Astrocyte of the cerebellum (primary cell): ENCODE measurements around the gene NCOA1.

Experiments used
- DNase-seq: peaks from one replicate; pipeline ENCODE4 v3.0.0-alpha.2; 2011; ENCODE audit warnings: low read depth
- H3K4me3 ChIP-seq: 2 replicates; pipeline ENCODE4 v1.5.1; 2011; ENCODE audit warnings: mild to moderate bottlenecking, low read depth, low read length, moderate library complexity
- in situ Hi-C: cut with HindIII; loops from 2 replicates; pipeline ENCODE4 v1.10.0; 2017; ENCODE audit warnings: low sequenced_read_pairs
- TF ChIP-seq, protein P1 (sequence below): IDR thresholded peaks from 2 replicates; pipeline ENCODE4 v1.5.1; 2012; ENCODE audit warnings: low read length, low read depth, moderate library complexity, mild to moderate bottlenecking; ENCODE audit errors: missing control alignments

The NCOA1 gene

DNA sequence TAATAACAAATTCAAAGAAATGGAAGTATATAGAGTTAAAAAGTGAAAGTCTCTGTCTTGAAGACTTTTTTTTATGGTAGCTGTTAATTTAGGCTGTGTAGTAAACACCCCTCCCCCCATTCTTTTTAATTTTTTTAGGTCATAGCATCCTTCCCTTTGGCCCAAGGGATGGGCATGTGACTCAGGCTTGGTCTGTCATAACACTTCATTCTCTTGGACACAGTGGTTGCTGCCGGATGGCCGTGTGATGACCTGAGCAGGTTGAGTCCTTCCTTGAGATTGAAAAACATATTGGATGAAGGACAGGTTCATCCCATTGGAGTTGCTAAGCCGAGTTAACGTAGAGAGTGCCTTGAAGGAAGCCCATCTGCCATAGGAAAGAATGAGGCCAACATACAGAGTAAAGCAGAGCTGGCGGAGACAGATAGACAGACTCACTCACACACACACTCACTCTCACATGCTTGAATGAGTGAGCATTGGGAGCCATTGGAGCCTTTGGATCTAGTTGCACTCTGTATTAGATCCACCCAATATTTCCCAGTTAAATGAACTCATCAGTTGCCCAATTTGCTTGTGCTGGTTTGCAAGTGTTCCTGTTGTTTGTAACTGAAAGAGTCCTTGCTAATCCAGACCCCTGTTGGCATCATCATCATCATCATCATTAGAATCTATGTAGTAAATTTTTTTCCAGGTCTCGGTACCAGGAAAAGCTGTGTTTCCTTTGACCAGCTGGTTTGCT is 14.7 kb downstream of the NCOA1 start:
- no peak for DNase-seq
- TF ChIP-seq, protein P1, sequence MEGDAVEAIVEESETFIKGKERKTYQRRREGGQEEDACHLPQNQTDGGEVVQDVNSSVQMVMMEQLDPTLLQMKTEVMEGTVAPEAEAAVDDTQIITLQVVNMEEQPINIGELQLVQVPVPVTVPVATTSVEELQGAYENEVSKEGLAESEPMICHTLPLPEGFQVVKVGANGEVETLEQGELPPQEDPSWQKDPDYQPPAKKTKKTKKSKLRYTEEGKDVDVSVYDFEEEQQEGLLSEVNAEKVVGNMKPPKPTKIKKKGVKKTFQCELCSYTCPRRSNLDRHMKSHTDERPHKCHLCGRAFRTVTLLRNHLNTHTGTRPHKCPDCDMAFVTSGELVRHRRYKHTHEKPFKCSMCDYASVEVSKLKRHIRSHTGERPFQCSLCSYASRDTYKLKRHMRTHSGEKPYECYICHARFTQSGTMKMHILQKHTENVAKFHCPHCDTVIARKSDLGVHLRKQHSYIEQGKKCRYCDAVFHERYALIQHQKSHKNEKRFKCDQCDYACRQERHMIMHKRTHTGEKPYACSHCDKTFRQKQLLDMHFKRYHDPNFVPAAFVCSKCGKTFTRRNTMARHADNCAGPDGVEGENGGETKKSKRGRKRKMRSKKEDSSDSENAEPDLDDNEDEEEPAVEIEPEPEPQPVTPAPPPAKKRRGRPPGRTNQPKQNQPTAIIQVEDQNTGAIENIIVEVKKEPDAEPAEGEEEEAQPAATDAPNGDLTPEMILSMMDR: no peak
- in situ Hi-C loops: loop anchor here (5.0 kb wide), 1 partner anchor 48 kb away; no protein-coding TSS in a partner anchor
- H3K4me3 ChIP-seq: no peak overlapping the region

DNA sequence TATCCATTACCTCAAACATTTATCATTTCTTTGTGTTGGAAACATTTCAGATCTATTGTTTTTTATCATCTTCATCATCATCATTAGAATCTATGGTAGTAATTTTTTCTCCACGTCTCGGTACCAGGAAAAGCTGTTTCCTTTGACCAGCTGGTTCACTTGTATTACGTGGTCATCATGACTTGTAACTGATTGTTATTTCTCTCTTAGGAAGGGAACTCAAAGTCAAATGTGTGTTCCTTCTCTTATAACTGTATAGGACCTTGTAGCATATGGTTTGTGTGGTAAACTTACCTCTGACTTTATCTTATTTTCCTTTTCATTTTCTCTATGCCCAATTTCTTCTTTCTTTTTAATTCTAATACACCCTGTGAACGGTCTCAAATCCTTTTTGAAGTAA is 16.5 kb downstream of the NCOA1 start:
- TF ChIP-seq, protein P1: no peak
- no peak for DNase-seq

DNA sequence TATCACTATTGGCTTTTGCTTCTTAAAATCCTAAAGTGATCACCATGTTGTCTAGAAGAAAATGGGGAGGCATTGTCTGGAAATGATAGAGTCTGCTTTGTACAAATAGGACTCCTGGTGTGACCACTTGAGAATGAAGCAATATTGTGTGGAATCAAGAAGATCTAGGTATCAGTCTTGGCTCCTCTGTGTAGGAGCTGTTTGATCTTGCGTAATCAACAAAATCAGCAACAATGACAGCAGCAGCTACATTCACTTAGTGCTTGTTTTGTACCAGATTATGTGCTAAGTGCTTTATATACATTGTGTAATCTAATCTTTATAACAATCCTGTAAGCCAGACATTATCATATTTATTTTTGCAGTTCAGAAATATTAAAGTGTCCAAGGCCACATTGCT is 17.8 kb downstream of the NCOA1 start:
- DNase-seq: no peak
- TF ChIP-seq, protein P1: no peak
- no peak overlapping the region for H3K4me3 ChIP-seq
- in situ Hi-C loops: loop anchor here (5.0 kb wide), 1 partner anchor 52 kb away; no protein-coding TSS in a partner anchor

More for the DNA sequence above, 16.5 kb downstream of the NCOA1 start:
- in situ Hi-C loops: loop anchor here (5.0 kb wide), 1 partner anchor 50 kb away; no protein-coding TSS in a partner anchor
- H3K4me3 ChIP-seq: no peak overlapping the region

DNA sequence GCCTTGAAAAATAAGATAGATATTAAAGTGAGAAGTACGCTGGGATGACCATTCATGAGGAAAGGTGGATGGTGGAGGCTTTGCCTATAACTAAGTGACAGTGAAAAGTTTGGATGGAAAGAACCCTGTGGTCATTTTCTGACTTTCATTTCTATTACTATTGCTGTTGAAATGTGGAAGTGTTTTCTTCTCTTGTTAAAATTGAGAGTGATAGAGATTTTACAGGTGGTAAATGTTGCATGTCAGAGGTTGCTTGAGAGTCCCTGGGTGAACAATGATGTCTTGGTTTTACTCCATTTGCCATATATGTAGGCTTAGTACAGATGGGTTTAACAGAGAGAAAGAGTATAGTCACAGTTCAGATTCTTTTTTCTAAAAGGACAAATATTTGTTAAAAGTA is 18.4 kb downstream of the NCOA1 start:
- TF ChIP-seq, protein P1: no peak
- in situ Hi-C loops: loop anchor here (5.0 kb wide), 1 partner anchor 52 kb away; no protein-coding TSS in a partner anchor
- no peak overlapping the region for H3K4me3 ChIP-seq
- DNase-seq: no peak

DNA sequence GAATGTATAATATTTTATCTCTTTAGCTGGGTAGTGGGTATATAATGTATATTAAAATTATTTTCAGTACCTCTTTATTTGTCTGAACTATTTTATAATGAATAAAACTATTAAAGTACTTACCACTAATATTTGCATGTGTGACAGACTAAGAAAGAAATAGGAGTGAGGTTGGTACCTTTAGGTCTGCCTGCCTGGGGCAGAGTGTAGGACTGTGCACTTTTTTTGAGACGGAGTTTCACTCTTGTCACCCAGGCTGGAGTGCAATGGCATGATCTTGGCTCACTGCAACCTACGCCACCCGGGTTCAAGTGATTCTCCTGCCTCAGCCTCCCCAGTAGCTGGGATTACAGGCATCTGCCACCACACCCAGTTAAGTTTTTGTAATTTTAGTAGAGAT is 18.8 kb downstream of the NCOA1 start:
- in situ Hi-C loops: loop anchor here (5.0 kb wide), 1 partner anchor 53 kb away; no protein-coding TSS in a partner anchor
- no peak for DNase-seq
- H3K4me3 ChIP-seq: no peak overlapping the region
- TF ChIP-seq, protein P1: no peak

DNA sequence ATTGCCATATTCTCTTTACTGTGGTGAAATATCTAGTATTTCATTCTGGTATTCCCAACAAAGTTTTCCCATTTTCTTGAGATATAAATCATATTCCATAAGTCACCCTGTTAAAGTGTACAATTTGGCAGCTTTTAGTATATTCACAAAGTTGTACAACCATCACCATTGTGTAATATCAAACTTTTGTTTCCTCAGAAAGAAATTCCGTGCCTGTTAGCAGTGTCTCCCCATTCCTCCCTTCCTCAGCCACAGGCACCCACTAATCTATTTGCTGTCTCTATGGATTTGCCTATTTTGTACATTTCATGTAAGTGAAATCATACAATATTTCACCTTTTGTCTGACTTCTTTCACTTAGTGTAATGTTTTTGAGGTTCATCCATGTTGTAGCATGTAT is 19.7 kb downstream of the NCOA1 start:
- DNase-seq: no peak
- in situ Hi-C loops: no loop called here
- TF ChIP-seq, protein P1: no peak
- H3K4me3 ChIP-seq: no peak overlapping the region
